HepG2 (cell line): ENCODE data around the gene NOTO. TPM values are rescaled to one million over a fixed set of nuclear protein-coding genes. Genes with fewer than 3 reads are reported as not detected.

Experiments used
- ARID5B ChIP-seq: IDR thresholded peaks from 2 replicates; pipeline ENCODE4 v1.4.0; 2020; ENCODE audit warnings: mild to moderate bottlenecking, missing genetic modification reagents
- ATF7-NPFF ChIP-seq: sonication (generic); formaldehyde crosslinking; IDR thresholded peaks from 2 replicates; pipeline ENCODE4 v1.8.1; 2023; ENCODE audit warnings: mild to moderate bottlenecking, low read depth, missing genetic modification reagents, moderate library complexity
- CSRNP2 ChIP-seq: sonication (generic); formaldehyde crosslinking; conservative IDR thresholded peaks from 2 replicates; pipeline ENCODE4 v1.8.0; 2022; ENCODE audit warnings: low read depth, missing genetic modification reagents
- DRAP1 ChIP-seq: IDR thresholded peaks from 2 replicates; pipeline ENCODE4 v1.6.1; 2016; ENCODE audit warnings: missing genetic modification reagents, missing compliant biosample characterization
- E2F1 ChIP-seq: sonication (generic); formaldehyde crosslinking; IDR thresholded peaks from 2 replicates; pipeline ENCODE4 v1.5.0; 2020; ENCODE audit warnings: missing genetic modification reagents
- ELF1 ChIP-seq: sonication (generic); formaldehyde crosslinking; IDR thresholded peaks from 2 replicates; pipeline ENCODE4 v1.4.0; 2020; ENCODE audit warnings: missing genetic modification reagents
- ETS1 ChIP-seq: sonication (generic); formaldehyde crosslinking; IDR thresholded peaks from 2 replicates; pipeline ENCODE4 v1.4.0; 2020; ENCODE audit warnings: missing genetic modification reagents
- FOXJ3 ChIP-seq: sonication (generic); formaldehyde crosslinking; IDR thresholded peaks from 2 replicates; pipeline ENCODE4 v1.4.0; 2020; ENCODE audit warnings: missing genetic modification reagents, mild to moderate bottlenecking, borderline replicate concordance
- GABPA ChIP-seq, 2 experiments: IDR thresholded peaks; 2 replicates each; pipeline ENCODE4 v1.6.1; 2011 to 2016; ENCODE audit warnings: low read depth in 2 of 2, low read length in 1 of 2, missing biosample characterization in 1 of 2, missing genetic modification characterization in 1 of 2
- GATA4 ChIP-seq: sonication (generic); IDR thresholded peaks from 2 replicates; pipeline ENCODE4 v1.6.1; 2016; ENCODE audit warnings: antibody characterized with exemption, low read depth, borderline replicate concordance
- GATAD1 ChIP-seq: IDR thresholded peaks from 2 replicates; pipeline ENCODE4 v1.6.1; 2016; ENCODE audit warnings: missing genetic modification reagents, missing compliant biosample characterization
- HBP1 ChIP-seq: IDR thresholded peaks from 2 replicates; pipeline ENCODE4 v1.6.1; 2016; ENCODE audit warnings: low read depth, control low read depth
- JDP2 ChIP-seq: sonication (generic); formaldehyde crosslinking; IDR thresholded peaks from 2 replicates; pipeline ENCODE4 v1.8.1; 2022; ENCODE audit warnings: missing genetic modification reagents, borderline replicate concordance
- PCBP1 ChIP-seq: fragments of 200-400 bp; formaldehyde crosslinking; IDR thresholded peaks from 2 replicates; pipeline ENCODE4 v1.6.1; 2017; ENCODE audit warnings: mild to moderate bottlenecking, low read depth, low read length, borderline replicate concordance
- ZC3H4 ChIP-seq: sonication (generic); formaldehyde crosslinking; IDR thresholded peaks from 2 replicates; pipeline ENCODE4 v1.4.0; 2020; ENCODE audit warnings: missing genetic modification reagents, borderline replicate concordance
- ZNF784 ChIP-seq: sonication (generic); formaldehyde crosslinking; IDR thresholded peaks from 2 replicates; pipeline ENCODE4 v1.5.1; 2020; ENCODE audit warnings: missing genetic modification reagents, mild to moderate bottlenecking, borderline replicate concordance
- polyA plus RNA-seq, 8 experiments: library from polyadenylated mRNA; depleted of rRNA in 3 of 8; stranded (reverse) in 7 of 8; unstranded in 1 of 8; fragments of >200 nt; fragmentation: Illumina TruSeq in 4 of 8; extraction: Trizol in 4 of 8; gene quantifications; 2 replicates each; pipeline versions ENCODE4 v1.2.1 to v1.2.3, GENCODE V29; 2011 to 2016; ENCODE audit warnings: low read depth in 4 of 8, missing spikeins in 1 of 8, mixed read lengths in 1 of 8; ENCODE audit not compliant: insufficient read depth in 1 of 8
- total RNA-seq, 5 experiments: library from RNA; depleted of rRNA; stranded (reverse); fragments of >200 nt; fragmentation: Illumina TruSeq; extraction: Trizol; gene quantifications; 2 replicates each; pipeline ENCODE4 v1.2.3, GENCODE V29; 2016; ENCODE audit warnings: low read depth in 1 of 5

NOTO gene
- total and polyA plus RNA-seq, 2 of the 13 experiments (the other 11 are each of a cell fraction or from before 2014, with no cell fraction given), result not detected

- TF ChIP-seq ARID5B, result peak; percentile 66
- TF ChIP-seq ZNF784, result peak; percentile 80
- TF ChIP-seq FOXJ3 (CRISPR knock-in tag), result peak; percentile 73; the same call in 1 of the 2 replicates
- TF ChIP-seq JDP2 (CRISPR knock-in tag), result no peak
- TF ChIP-seq GABPA (IDR thresholded peaks at IDR 0.05; ENCODE audit: low read depth, low read length), result peak; percentile 88
- peak; percentile 98 for TF ChIP-seq GABPA (CRISPR knock-in tag; IDR thresholded peaks at IDR 0.05; ENCODE audit: low read depth)
- TF ChIP-seq PCBP1, result peak; percentile 86; the same call in 1 of the 2 replicates
- TF ChIP-seq HBP1 (CRISPR knock-in tag), result peak; percentile 94
- no peak; the same call in 1 of the 2 replicates for TF ChIP-seq ZC3H4 (CRISPR knock-in tag)
- no peak for TF ChIP-seq CSRNP2 (CRISPR knock-in tag)
- peak; percentile 91 for TF ChIP-seq ELF1 (CRISPR knock-in tag)
- TF ChIP-seq E2F1 (CRISPR knock-in tag), result peak; percentile 28; the same call in 1 of the 2 replicates
- TF ChIP-seq DRAP1, result peak; percentile 96
- TF ChIP-seq GATAD1 (CRISPR knock-in tag), result peak; percentile 96
- no peak; the same call in 1 of the 2 replicates for TF ChIP-seq ATF7-NPFF (CRISPR knock-in tag)
- no peak for TF ChIP-seq ETS1 (CRISPR knock-in tag)
- peak; percentile 88; the same call in 1 of the 2 replicates for TF ChIP-seq GATA4
These were observed 31.8 kb downstream of the NOTO start, which contains the start of gene CCT7 (continued) for GRCh38 chr2:73233932-73234832.
